HepG2 (cell line): ENCODE data around the gene SLIT3.

Experiments used
- EP300 ChIP-seq, 3 experiments: sonication (generic) in 1 of 3; formaldehyde crosslinking in 1 of 3; IDR thresholded peaks; 2 replicates each; pipeline versions ENCODE4 v1.5.1 to v1.6.1; 2011 to 2020; ENCODE audit warnings: low read depth in 2 of 3, low read length in 2 of 3, borderline replicate concordance in 1 of 3, improper control_type of control experiment in 1 of 3, mild to moderate bottlenecking in 1 of 3, missing genetic modification reagents in 1 of 3, moderate library complexity in 1 of 3
- JUNB ChIP-seq: sonication (generic); formaldehyde crosslinking; IDR thresholded peaks from 2 replicates; pipeline ENCODE4 v1.8.0; 2022; ENCODE audit warnings: missing genetic modification reagents, mild to moderate bottlenecking, borderline replicate concordance
- NR2F6 ChIP-seq, 2 experiments: IDR thresholded peaks; 2 replicates each; pipeline ENCODE4 v1.6.1; 2016; ENCODE audit warnings: antibody characterized with exemption in 1 of 2, mild to moderate bottlenecking in 1 of 2
- POLR2AphosphoS5 ChIP-seq: IDR thresholded peaks from 2 replicates; pipeline ENCODE4 v1.6.1; 2012; ENCODE audit warnings: low read depth, low read length
- RELA ChIP-seq: sonication (generic); formaldehyde crosslinking; IDR thresholded peaks from 2 replicates; pipeline ENCODE4 v1.4.0; 2020; ENCODE audit warnings: missing genetic modification reagents
- RXRA ChIP-seq: sonication (generic); formaldehyde crosslinking; IDR thresholded peaks from 2 replicates; pipeline ENCODE4 v1.5.1; 2020; ENCODE audit warnings: missing genetic modification reagents
- ZBTB1 ChIP-seq: sonication (generic); formaldehyde crosslinking; IDR thresholded peaks from 2 replicates; pipeline ENCODE4 v1.4.0; 2020; ENCODE audit warnings: missing genetic modification reagents, borderline replicate concordance
- ZNF263 ChIP-seq: sonication (generic); formaldehyde crosslinking; IDR thresholded peaks from 2 replicates; pipeline ENCODE4 v1.4.0; 2020; ENCODE audit warnings: missing genetic modification reagents
- TF ChIP-seq, protein P1 (sequence below): sonication (generic); formaldehyde crosslinking; IDR thresholded peaks from 2 replicates; pipeline ENCODE4 v1.5.0; 2020; ENCODE audit warnings: mild to moderate bottlenecking, missing genetic modification reagents, moderate library complexity
- TF ChIP-seq, protein P2 (sequence below), 2 experiments: fragments of 450-650 bp in 1 of 2; sonication (generic) in 1 of 2; formaldehyde crosslinking in 1 of 2; IDR thresholded peaks; 2 replicates each; pipeline versions ENCODE4 v1.6.1 to v1.8.0; 2016 to 2022; ENCODE audit warnings: antibody characterized with exemption in 1 of 2, mild to moderate bottlenecking in 1 of 2, missing genetic modification reagents in 1 of 2
- TF ChIP-seq, protein P3 (sequence below): sonication (generic); formaldehyde crosslinking; IDR thresholded peaks from 2 replicates; pipeline ENCODE4 v1.8.0; 2022; ENCODE audit warnings: missing genetic modification reagents, mild to moderate bottlenecking, borderline replicate concordance

DNA sequence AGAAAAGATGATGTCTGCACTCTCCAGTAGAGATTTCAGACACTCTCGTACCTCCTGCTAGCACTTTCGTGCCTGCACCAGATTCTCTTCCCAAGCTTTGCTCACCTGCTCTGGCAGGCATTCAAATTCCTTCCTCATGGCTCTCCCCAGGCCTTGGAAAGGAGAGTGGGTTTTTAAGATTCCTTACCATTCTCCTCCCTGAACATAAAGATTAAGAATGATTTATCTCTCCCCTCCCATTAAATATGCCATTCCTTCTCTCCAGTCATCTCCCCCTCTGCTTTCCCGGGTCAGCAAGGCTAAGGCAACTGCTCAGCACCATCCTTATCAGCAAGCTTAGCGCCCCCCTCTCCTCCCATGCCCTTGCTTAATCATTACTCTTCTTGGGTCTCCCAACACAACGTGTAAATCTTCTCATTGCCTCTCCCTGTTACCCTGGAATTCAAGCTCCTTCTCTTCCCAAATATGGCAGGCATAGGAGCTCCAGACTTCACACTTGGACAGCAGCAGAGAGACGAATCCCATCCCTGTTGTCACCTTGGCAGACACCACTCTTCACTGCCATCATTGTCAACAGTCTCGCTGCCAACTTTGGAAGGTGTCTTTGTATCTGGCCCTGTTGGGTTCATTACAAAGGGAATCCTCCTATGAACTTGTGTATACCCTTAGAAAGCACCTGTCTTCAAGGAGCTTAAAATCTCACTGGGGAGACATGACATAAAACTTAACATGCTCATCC, 332.9 kb downstream of the SLIT3 start:
- TF ChIP-seq, protein P1, sequence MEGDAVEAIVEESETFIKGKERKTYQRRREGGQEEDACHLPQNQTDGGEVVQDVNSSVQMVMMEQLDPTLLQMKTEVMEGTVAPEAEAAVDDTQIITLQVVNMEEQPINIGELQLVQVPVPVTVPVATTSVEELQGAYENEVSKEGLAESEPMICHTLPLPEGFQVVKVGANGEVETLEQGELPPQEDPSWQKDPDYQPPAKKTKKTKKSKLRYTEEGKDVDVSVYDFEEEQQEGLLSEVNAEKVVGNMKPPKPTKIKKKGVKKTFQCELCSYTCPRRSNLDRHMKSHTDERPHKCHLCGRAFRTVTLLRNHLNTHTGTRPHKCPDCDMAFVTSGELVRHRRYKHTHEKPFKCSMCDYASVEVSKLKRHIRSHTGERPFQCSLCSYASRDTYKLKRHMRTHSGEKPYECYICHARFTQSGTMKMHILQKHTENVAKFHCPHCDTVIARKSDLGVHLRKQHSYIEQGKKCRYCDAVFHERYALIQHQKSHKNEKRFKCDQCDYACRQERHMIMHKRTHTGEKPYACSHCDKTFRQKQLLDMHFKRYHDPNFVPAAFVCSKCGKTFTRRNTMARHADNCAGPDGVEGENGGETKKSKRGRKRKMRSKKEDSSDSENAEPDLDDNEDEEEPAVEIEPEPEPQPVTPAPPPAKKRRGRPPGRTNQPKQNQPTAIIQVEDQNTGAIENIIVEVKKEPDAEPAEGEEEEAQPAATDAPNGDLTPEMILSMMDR = no peak
- TF ChIP-seq JUNB (CRISPR knock-in tag) (no peak), ZBTB1 (no peak), EP300 (IDR thresholded peaks at IDR 0.05; ENCODE audit: low read depth in 2 of 2, low read length in 2 of 2) (no peak), EP300 (CRISPR knock-in tag; IDR thresholded peaks at IDR 0.05; ENCODE audit: borderline replicate concordance) (no peak), NR2F6 (IDR thresholded peaks at IDR 0.05) (no peak), NR2F6 (CRISPR knock-in tag; IDR thresholded peaks at IDR 0.05) (no peak), RXRA (no peak), RELA (CRISPR knock-in tag) (no peak), POLR2AphosphoS5 (no peak), ZNF263 (no peak)
- TF ChIP-seq, protein P2, sequence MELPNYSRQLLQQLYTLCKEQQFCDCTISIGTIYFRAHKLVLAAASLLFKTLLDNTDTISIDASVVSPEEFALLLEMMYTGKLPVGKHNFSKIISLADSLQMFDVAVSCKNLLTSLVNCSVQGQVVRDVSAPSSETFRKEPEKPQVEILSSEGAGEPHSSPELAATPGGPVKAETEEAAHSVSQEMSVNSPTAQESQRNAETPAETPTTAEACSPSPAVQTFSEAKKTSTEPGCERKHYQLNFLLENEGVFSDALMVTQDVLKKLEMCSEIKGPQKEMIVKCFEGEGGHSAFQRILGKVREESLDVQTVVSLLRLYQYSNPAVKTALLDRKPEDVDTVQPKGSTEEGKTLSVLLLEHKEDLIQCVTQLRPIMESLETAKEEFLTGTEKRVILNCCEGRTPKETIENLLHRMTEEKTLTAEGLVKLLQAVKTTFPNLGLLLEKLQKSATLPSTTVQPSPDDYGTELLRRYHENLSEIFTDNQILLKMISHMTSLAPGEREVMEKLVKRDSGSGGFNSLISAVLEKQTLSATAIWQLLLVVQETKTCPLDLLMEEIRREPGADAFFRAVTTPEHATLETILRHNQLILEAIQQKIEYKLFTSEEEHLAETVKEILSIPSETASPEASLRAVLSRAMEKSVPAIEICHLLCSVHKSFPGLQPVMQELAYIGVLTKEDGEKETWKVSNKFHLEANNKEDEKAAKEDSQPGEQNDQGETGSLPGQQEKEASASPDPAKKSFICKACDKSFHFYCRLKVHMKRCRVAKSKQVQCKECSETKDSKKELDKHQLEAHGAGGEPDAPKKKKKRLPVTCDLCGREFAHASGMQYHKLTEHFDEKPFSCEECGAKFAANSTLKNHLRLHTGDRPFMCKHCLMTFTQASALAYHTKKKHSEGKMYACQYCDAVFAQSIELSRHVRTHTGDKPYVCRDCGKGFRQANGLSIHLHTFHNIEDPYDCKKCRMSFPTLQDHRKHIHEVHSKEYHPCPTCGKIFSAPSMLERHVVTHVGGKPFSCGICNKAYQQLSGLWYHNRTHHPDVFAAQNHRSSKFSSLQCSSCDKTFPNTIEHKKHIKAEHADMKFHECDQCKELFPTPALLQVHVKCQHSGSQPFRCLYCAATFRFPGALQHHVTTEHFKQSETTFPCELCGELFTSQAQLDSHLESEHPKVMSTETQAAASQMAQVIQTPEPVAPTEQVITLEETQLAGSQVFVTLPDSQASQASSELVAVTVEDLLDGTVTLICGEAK (IDR thresholded peaks at IDR 0.05) = no peak
- TF ChIP-seq, protein P2 (CRISPR knock-in tag; IDR thresholded peaks at IDR 0.05) = no peak
- TF ChIP-seq, protein P3, sequence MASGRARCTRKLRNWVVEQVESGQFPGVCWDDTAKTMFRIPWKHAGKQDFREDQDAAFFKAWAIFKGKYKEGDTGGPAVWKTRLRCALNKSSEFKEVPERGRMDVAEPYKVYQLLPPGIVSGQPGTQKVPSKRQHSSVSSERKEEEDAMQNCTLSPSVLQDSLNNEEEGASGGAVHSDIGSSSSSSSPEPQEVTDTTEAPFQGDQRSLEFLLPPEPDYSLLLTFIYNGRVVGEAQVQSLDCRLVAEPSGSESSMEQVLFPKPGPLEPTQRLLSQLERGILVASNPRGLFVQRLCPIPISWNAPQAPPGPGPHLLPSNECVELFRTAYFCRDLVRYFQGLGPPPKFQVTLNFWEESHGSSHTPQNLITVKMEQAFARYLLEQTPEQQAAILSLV (CRISPR knock-in tag) = no peak
